PC-9 (cell line): ENCODE results near the gene KIF17. TPM values are rescaled to one million over a fixed set of nuclear protein-coding genes. Genes with fewer than 3 reads are reported as not detected.
A peak's percentile ranks its signal among the peaks of the same experiment; 100 is the strongest.

Source experiments
- BruUV-seq: library from RNA; stranded (reverse); fragments of 400-500 nt; replicated peaks from 2 replicates; lab custom pipeline; 2021; lab: Mats Ljungman, UMichigan
- CTCF ChIA-PET: fragments of 300-600 bp; sonication (Branson Sonifier 250); formaldehyde crosslinking; loops from one replicate; lab custom pipeline; 2022; ENCODE audit warnings: antibody characterized with exemption; lab: Charles Lee
- POLR2A ChIA-PET: fragments of 300-600 bp; sonication (Branson Sonifier 250); formaldehyde crosslinking; loops from one replicate; lab custom pipeline; 2022; ENCODE audit warnings: antibody characterized with exemption; ENCODE audit not compliant: unreplicated experiment; lab: Charles Lee
- DNase-seq, 2 experiments: peaks; one replicate each; pipeline versions ENCODE4 v3.0.0 to v3.0.0-alpha.2; 2015 to 2022; ENCODE audit warnings: mixed read lengths in 1 of 2
- H2AFZ ChIP-seq: fragments of 200-600 bp; sonication (generic); 2 replicates; pipeline ENCODE4 v1.8.1; 2017; ENCODE audit warnings: antibody characterized with exemption
- H3F3A ChIP-seq: fragments of 200-600 bp; sonication (generic); 2 replicates; pipeline ENCODE4 v1.8.1; 2017; ENCODE audit warnings: antibody characterized with exemption, mild to moderate bottlenecking, low read depth; ENCODE audit not compliant: insufficient read depth
- H3K27ac ChIP-seq: fragments of 200-600 bp; sonication (generic); 2 replicates; pipeline ENCODE4 v1.6.1; 2016; ENCODE audit warnings: mixed run types
- H3K27me3 ChIP-seq: fragments of 200-600 bp; sonication (generic); 2 replicates; pipeline ENCODE4 v1.6.1; 2016; ENCODE audit warnings: low read depth, mixed run types; ENCODE audit not compliant: insufficient read depth
- H3K36me3 ChIP-seq: fragments of 200-600 bp; sonication (generic); 2 replicates; pipeline ENCODE4 v1.6.1; 2016; ENCODE audit warnings: low read depth, mixed run types
- H3K4me1 ChIP-seq: fragments of 200-600 bp; sonication (generic); replicated peaks from 2 replicates; pipeline ENCODE4 v1.6.1; 2016; ENCODE audit warnings: mixed run types; ENCODE audit not compliant: insufficient read depth
- H3K4me2 ChIP-seq: fragments of 200-600 bp; sonication (generic); 2 replicates; pipeline ENCODE4 v1.6.1; 2017; ENCODE audit warnings: mixed run types
- H3K4me3 ChIP-seq: fragments of 200-600 bp; sonication (generic); 2 replicates; pipeline ENCODE4 v1.6.1; 2016; ENCODE audit warnings: mixed run types
- H3K79me2 ChIP-seq: fragments of 200-600 bp; sonication (generic); 2 replicates; pipeline ENCODE4 v1.6.1; 2017; ENCODE audit warnings: low read depth, mixed run types
- H3K9me2 ChIP-seq: fragments of 200-600 bp; sonication (generic); 2 replicates; pipeline ENCODE4 v1.8.1; 2017; ENCODE audit warnings: mild to moderate bottlenecking; ENCODE audit not compliant: insufficient read depth
- H3K9me3 ChIP-seq: fragments of 200-600 bp; sonication (generic); 2 replicates; pipeline ENCODE4 v1.8.1; 2016; ENCODE audit warnings: low read depth; ENCODE audit not compliant: insufficient read depth
- H4K20me1 ChIP-seq: fragments of 200-600 bp; sonication (generic); 2 replicates; pipeline ENCODE4 v1.8.1; 2017; ENCODE audit not compliant: insufficient read depth
- CTCF ChIP-seq: fragments of 200-600 bp; sonication (generic); conservative IDR thresholded peaks from 2 replicates; pipeline ENCODE4 v1.6.1; 2017; ENCODE audit warnings: mixed run types, antibody characterized with exemption, mild to moderate bottlenecking, moderate library complexity
- EZH2 ChIP-seq: fragments of 200-600 bp; sonication (generic); IDR thresholded peaks from 2 replicates; pipeline ENCODE4 v1.8.0; 2017; ENCODE audit warnings: antibody characterized with exemption, low read depth
- intact Hi-C: fragments of 100-400 bp; cut with micrococcal nuclease; formaldehyde crosslinking; loops from one replicate; pipeline ENCODE4 v1.10.0; 2022; ENCODE audit not compliant: unreplicated experiment
- total RNA-seq: library from RNA; stranded (reverse); gene quantifications from 2 replicates; pipeline ENCODE4 v1.2.3, GENCODE V29; 2021

KIF17 gene
- total RNA-seq, 1 experiment from 2014 or later: 1.2 TPM

GRCh38 chr1:20729990-20730689 is 12.3 kb upstream of the KIF17 start:
- no peaks in the 10 kb centered on the region for H3K9me3 ChIP-seq
- H3K4me1 ChIP-seq: peaks cover 12% of the 10 kb centered on the region
- H3F3A ChIP-seq: peaks cover 15% of the 10 kb centered on the region
- TF ChIP-seq CTCF (no peak), EZH2 (no peak)
- H2AFZ ChIP-seq: no peak overlapping the region
- H3K9me2 ChIP-seq: no peaks in the 10 kb centered on the region
- no peaks in the 10 kb centered on the region for H3K79me2 ChIP-seq
- no peaks in the 10 kb centered on the region for H3K36me3 ChIP-seq
- H3K4me2 ChIP-seq: no peak overlapping the region
- no peak overlapping the region for H3K4me3 ChIP-seq
- no peaks in the 10 kb centered on the region for H3K27me3 ChIP-seq
- POLR2A ChIA-PET: no interaction called here
- no peaks in the 10 kb centered on the region for H4K20me1 ChIP-seq
- intact Hi-C loops: loop anchor here (5.0 kb wide), 2 partner anchors 33 to 208 kb away; no protein-coding TSS in a partner anchor
- CTCF ChIA-PET: interaction anchor here (0.6 kb wide), 1 partner anchor 106 kb away, joined by 6 read pairs; no protein-coding TSS in a partner anchor
- no TSS peak for BruUV-seq
- H3K27ac ChIP-seq: no peak overlapping the region
- no peak for DNase-seq

- Histone ChIP-seq H3K4me1 (peaks cover 12% of the 10 kb centered on the region), H2AFZ (no peak overlapping the region), H3K27me3 (no peaks in the 10 kb centered on the region), H3K36me3 (no peaks in the 10 kb centered on the region), H3K4me2 (no peak overlapping the region), H3K9me3 (no peaks in the 10 kb centered on the region), H4K20me1 (no peaks in the 10 kb centered on the region), H3K9me2 (no peaks in the 10 kb centered on the region), H3K4me3 (no peak overlapping the region), H3K79me2 (no peaks in the 10 kb centered on the region), H3F3A (peaks cover 11% of the 10 kb centered on the region), H3K27ac (no peak overlapping the region)
- TF ChIP-seq EZH2 (no peak), CTCF (no peak)
- intact Hi-C loops: no loop called here
- BruUV-seq: no TSS peak
- CTCF ChIA-PET: no interaction called here
- POLR2A ChIA-PET: no interaction called here
- DNase-seq: no peak
Measured at GRCh38 chr1:20729155-20729931, 11.5 kb upstream of the KIF17 start.

GRCh38 chr1:20728371-20729154 is 10.8 kb upstream of the KIF17 start:
- H2AFZ ChIP-seq: no peak overlapping the region
- H3K79me2 ChIP-seq: no peaks in the 10 kb centered on the region
- H3K9me2 ChIP-seq: no peaks in the 10 kb centered on the region
- BruUV-seq: no TSS peak
- H3F3A ChIP-seq: peaks cover 4% of the 10 kb centered on the region; the same call in 1 of the 2 replicates
- H3K27me3 ChIP-seq: no peaks in the 10 kb centered on the region
- no peak overlapping the region for H3K4me2 ChIP-seq
- ChIA-PET CTCF (no interaction called here), POLR2A (no interaction called here)
- no peaks in the 10 kb centered on the region for H3K9me3 ChIP-seq
- no peaks in the 10 kb centered on the region for H4K20me1 ChIP-seq
- H3K4me1 ChIP-seq: peaks cover 4% of the 10 kb centered on the region
- TF ChIP-seq EZH2 (no peak), CTCF (no peak)
- H3K36me3 ChIP-seq: no peaks in the 10 kb centered on the region
- H3K27ac ChIP-seq: no peak overlapping the region
- intact Hi-C loops: no loop called here
- H3K4me3 ChIP-seq: no peak overlapping the region
- peak in 1 of 2 experiments; percentile 16 for DNase-seq
